Cardiac fibroblast (primary cell): ENCODE measurements around the gene NCKAP5.
A peak's percentile ranks its signal among the peaks of the same experiment; 100 is the strongest.

Source experiments
- DNase-seq, 2 donors: peaks; one replicate each; pipeline versions ENCODE4 v3.0.0 to v3.0.0-alpha.2; 2010; ENCODE audit warnings: low read depth in 2 of 2
- H3K4me3 ChIP-seq, 2 donors: replicated peaks in 1 of 2; 1 replicate in 1 of 2; 2 replicates in 1 of 2; pipeline ENCODE4 v1.5.1; 2011; ENCODE audit warnings: low read depth in 2 of 2, low read length in 2 of 2, mild to moderate bottlenecking in 2 of 2, moderate library complexity in 1 of 2
- CTCF ChIP-seq: IDR thresholded peaks from one replicate; pipeline ENCODE4 v1.5.1; 2011; ENCODE audit warnings: low read depth, mild to moderate bottlenecking, low read length, inconsistent platforms

The NCKAP5 gene

GRCh38 chr2:132863961-132864360, 704.3 kb downstream of the NCKAP5 start:
- no peak for TF ChIP-seq CTCF
- no peak overlapping the region for H3K4me3 ChIP-seq
- DNase-seq, result no peak

GRCh38 chr2:132860220-132860619, 708.0 kb downstream of the NCKAP5 start:
- TF ChIP-seq CTCF, result no peak
- peak in 1 of 2 donors; percentile 5 for DNase-seq
- no peak overlapping the region for H3K4me3 ChIP-seq

GRCh38 chr2:132859590-132859989, 708.7 kb downstream of the NCKAP5 start:
- no peak for TF ChIP-seq CTCF
- DNase-seq, result no peak
- no peak overlapping the region for H3K4me3 ChIP-seq

DNA sequence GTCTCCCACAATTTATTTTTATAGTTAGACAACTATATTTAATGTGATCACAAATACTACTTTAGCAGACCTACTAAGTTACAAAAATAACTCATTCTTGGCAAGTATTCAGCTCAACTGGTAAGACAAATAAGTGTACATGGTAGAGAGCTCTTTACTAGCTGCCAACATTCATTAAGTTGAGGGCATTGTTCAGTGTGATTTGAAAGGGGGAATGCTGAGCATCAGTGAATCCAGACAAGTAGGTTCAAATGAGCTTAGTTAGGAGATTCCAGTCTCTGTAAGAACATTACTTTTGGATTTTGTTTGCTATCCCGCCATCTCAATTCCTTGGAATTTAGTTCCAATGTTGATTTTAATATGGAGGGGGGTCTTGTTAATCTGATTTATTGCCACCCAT, 710.9 kb downstream of the NCKAP5 start:
- no peak overlapping the region for H3K4me3 ChIP-seq
- TF ChIP-seq CTCF, result no peak
- DNase-seq, result no peak

DNA sequence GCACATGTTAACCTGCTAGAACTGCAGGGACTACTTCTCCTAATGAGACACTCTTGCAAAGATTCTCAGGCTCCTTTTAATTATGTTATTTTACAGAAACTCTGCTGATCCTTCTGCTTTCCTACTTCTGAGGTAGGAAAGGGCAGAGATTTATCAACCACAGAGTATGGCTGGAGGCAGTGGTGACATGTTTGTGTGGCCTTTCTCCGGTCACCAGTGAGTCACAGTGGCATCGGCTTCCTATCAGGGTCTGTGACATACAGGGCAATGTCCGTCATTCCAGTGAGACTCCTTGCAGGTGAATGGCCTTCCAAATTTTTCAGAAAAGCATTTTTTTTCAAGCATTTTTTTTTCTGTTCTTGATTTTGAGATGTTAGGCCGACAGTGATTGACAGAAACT, 717.6 kb downstream of the NCKAP5 start:
- no peak for DNase-seq
- TF ChIP-seq CTCF, result no peak
- H3K4me3 ChIP-seq, result no peak overlapping the region

DNA sequence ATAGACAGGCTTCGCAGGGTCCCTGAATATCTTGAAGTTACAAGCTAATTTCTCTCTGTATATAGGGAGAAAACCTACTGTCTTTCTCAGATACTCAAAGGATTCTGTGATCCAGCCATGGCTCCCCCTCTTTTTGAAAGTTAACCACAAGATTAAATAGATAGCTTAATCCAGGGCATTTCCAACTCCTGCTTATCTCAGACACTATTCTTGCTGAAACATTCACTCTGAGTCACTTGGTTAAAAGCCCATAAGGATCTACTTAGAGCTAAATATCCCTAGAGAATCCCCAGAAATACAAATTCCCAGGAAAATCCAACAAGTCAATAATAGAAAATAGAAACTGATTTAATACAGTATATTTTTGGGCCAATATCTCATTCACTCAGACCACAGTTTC, 719.1 kb downstream of the NCKAP5 start:
- peak; percentile 2 to 33 for DNase-seq
- no peak for TF ChIP-seq CTCF
- no peak overlapping the region for H3K4me3 ChIP-seq

DNA sequence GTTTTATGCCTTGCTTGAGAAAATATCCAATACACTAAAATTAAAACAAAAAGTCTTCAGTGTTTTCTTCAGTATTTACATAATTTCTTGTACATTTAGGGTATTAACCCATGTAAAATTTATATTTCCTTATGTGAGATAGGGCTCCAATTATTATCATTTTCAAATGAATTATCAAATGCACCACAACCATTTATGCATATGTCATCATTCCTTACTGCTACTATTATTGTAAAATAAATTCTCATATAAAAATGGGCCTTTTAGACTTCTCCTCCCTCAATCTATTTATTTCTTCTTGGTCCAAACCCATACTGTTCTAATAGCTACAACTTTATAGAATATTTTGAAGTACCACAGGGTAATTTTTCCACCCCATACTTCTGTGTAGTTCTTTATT, 722.9 kb downstream of the NCKAP5 start:
- H3K4me3 ChIP-seq, result no peak overlapping the region

More for the DNA sequence above, 722.9 kb downstream of the NCKAP5 start:
- TF ChIP-seq CTCF, result no peak
- no peak for DNase-seq
